ACC112 (cell line): Measurements from ENCODE around the gene MAP3K5.
A peak's percentile ranks its signal among the peaks of the same experiment; 100 is the strongest.
"Not testable (repeated sequence)": the region's sequence is repeated elsewhere in the genome, so short reads cannot be mapped to it uniquely, and the experiment has no call there.

Source experiments
- H2AFZ ChIP-seq: fragments of 200-600 bp; sonication (generic); one replicate; pipeline ENCODE4 v1.6.0; 2017; ENCODE audit warnings: antibody characterized with exemption, low read length; ENCODE audit not compliant: unreplicated experiment
- H3K27ac ChIP-seq: fragments of 200-600 bp; sonication (generic); 2 replicates; pipeline ENCODE4 v1.5.1; 2014; ENCODE audit warnings: low read depth, mild to moderate bottlenecking, antibody characterized with exemption, low read length, moderate library complexity
- H3K27me3 ChIP-seq: fragments of 200-600 bp; sonication (generic); 2 replicates; pipeline ENCODE4 v1.6.1; 2014; ENCODE audit warnings: mild to moderate bottlenecking, antibody characterized with exemption, low read length, moderate library complexity, mixed read lengths; ENCODE audit not compliant: insufficient read depth
- H3K36me3 ChIP-seq: fragments of 200-600 bp; sonication (generic); 2 replicates; pipeline ENCODE4 v1.6.1; 2016; ENCODE audit warnings: mild to moderate bottlenecking, antibody characterized with exemption, low read length, moderate library complexity, mixed read lengths; ENCODE audit not compliant: insufficient read depth
- H3K4me1 ChIP-seq: fragments of 200-600 bp; sonication (generic); one replicate; pipeline ENCODE4 v1.6.1; 2016; ENCODE audit warnings: low read length, mixed read lengths; ENCODE audit not compliant: insufficient read depth, unreplicated experiment, control insufficient read depth
- H3K4me3 ChIP-seq: fragments of 200-600 bp; sonication (generic); 2 replicates; pipeline ENCODE4 v1.5.1; 2014; ENCODE audit warnings: mild to moderate bottlenecking, low read depth, low read length
- H3K79me2 ChIP-seq: fragments of 200-600 bp; sonication (generic); one replicate; pipeline ENCODE4 v1.6.0; 2016; ENCODE audit warnings: low read length; ENCODE audit not compliant: control insufficient read depth, unreplicated experiment, insufficient read depth

Gene MAP3K5

DNA sequence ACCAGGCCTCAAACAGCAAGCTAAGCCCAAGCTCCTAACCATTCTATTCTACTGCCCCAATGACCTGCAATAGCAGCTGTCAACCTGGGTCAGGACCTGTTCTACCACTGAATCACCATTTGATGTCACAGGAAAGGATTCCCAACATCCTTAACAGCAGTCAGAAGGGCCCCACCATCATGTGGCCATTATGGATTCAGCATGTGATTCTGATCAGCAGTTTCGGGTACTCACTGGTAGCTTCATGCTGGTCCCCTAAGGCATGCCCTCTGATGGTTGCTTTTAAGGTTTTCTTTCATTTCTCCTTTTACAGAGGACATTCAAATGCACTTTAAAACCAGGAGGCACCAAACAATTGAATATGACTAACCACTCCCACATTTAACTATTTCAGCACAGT is 204.8 kb downstream of the MAP3K5 start:
- no peak overlapping the region for H2AFZ ChIP-seq
- H3K27me3 ChIP-seq, result no peaks in the 10 kb centered on the region
- H3K36me3 ChIP-seq, result peaks cover 17% of the 10 kb centered on the region
- peaks cover 21% of the 10 kb centered on the region for H3K4me1 ChIP-seq
- peak overlapping the region; percentile 85; the same call in 1 of the 2 replicates for H3K27ac ChIP-seq
- no peaks in the 10 kb centered on the region for H3K79me2 ChIP-seq
- no peak overlapping the region for H3K4me3 ChIP-seq

DNA sequence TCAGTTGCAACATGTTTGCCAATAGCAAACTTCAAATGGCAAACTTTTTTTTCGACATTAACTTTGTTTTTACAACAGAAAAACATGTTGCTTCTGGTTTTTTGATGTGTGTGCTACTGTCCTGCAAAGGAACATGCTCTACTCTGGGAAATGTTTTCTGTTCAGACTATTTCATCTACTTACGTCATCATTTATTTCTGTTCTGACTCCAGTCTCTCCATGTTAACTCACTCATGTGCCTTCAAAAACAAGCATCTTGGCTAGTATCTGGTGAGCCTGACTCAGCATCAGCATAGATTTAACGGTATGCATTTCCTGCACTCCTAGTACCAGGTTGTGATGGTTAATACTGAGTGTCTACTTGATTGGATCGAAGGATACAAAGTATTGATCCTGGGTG is 206.0 kb downstream of the MAP3K5 start:
- Histone ChIP-seq H2AFZ (no peak overlapping the region), H3K27me3 (no peaks in the 10 kb centered on the region), H3K36me3 (peaks cover 6% of the 10 kb centered on the region; the same call in 1 of the 2 replicates), H3K27ac (peak overlapping the region; percentile 85), H3K79me2 (no peaks in the 10 kb centered on the region), H3K4me1 (peaks cover 21% of the 10 kb centered on the region), H3K4me3 (no peak overlapping the region)

DNA sequence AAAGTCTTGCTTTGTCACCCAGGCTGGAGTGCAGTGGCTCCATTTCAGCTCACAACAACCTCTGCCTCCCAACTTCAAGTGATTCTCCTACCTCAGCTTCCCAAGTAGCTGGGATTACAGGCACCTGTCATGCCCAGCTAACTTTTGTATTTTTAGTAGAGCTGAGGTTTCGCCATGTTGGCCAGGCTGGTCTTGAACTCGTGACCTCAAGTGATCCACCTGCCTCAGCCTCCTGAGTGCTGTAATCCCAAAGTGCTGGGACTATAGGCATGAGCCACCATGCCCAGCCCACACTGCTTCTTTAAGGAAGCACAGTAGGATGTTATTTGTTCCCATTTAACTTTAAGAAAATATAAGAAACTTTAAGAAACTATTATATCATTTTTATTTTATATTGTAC is 206.8 kb downstream of the MAP3K5 start:
- H3K36me3 ChIP-seq, H2AFZ ChIP-seq, H3K79me2 ChIP-seq, H3K27me3 ChIP-seq, H3K4me3 ChIP-seq: not testable (repeated sequence)
- Histone ChIP-seq H3K27ac (peak overlapping the region; percentile 85), H3K4me1 (peaks cover 21% of the 10 kb centered on the region)

DNA sequence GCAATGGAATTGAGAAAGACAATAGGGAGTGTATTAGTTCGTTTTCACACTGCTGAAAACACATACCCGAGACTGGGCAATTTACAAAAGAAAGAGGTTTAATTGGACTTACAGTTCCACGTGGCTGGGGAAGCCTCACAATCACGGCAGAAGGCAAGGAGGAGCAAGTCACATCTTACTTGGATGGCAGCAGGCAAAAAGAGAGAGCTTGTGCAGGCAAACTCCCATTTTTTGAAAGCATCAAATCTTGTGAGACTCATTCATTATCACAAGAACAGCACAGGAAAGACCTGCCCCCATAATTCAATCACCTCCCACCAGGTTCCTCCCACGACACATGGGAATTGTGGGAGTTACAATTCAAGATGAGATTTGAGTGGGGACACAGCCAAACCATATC is 208.0 kb downstream of the MAP3K5 start:
- peaks cover 21% of the 10 kb centered on the region for H3K4me1 ChIP-seq
- not testable (repeated sequence) for H3K27me3 ChIP-seq, H3K79me2 ChIP-seq, H2AFZ ChIP-seq, H3K4me3 ChIP-seq, H3K36me3 ChIP-seq
- H3K27ac ChIP-seq, result peak overlapping the region; percentile 88; the same call in 1 of the 2 replicates

DNA sequence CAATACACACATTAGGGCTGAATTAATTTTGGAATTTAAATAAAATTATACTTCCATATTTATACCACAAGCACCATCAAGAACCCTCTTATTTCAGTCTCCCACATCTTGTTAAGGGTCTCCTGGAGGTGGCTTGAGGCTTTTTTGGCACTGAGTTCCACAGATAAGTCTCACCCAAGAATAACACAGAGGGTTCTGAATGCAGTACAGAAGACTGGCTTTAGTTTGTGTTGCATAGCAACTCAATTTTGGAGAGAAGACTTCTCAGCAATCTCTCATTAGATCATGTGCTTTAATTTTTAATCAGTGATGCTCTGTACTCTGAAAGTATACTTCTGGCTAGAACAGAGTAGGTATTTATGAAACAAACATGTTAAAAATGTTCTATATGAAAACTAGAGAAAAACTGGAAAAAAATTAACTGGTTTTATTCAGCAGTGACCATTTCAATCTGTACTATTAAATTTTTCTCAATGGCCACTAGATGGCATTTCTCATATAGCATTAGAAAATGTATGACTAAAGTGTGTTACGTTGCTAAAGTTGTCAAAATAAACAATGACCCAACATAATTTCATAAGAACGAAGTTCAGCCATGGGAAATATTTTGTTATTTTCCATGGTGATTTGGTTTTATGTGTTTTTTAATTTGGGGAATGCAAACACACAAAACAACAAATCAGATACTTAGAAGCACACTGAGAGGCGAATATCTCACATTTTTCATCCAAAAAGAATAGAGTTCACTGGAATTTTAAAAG is 209.4 kb downstream of the MAP3K5 start:
- no peaks in the 10 kb centered on the region for H3K27me3 ChIP-seq
- H3K36me3 ChIP-seq, result no peaks in the 10 kb centered on the region
- no peak overlapping the region for H3K4me3 ChIP-seq
- peaks cover 21% of the 10 kb centered on the region for H3K4me1 ChIP-seq
- H3K79me2 ChIP-seq, result no peaks in the 10 kb centered on the region
- peak overlapping the region; percentile 88 for H3K27ac ChIP-seq
- no peak overlapping the region for H2AFZ ChIP-seq

DNA sequence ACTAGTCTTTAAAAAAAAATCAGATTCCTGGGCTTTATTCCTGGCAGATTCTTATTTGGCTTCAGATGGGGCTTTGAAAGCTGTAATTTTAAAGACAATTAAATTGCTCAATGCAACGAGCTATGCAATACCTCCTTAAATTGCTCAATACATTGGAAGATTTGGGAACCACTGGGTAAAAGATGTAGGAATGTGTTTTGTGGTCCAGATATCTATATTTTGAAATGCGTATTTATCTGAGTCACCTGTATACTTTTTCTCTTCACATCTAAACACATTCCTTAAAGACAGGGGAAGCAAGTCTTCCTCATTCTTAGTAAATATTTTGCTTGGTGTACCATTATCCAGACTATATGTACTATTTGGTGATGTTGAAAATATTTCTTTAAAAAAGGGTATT is 212.5 kb downstream of the MAP3K5 start:
- Histone ChIP-seq H3K36me3 (peaks cover 6% of the 10 kb centered on the region), H3K4me1 (peaks cover 6% of the 10 kb centered on the region), H3K4me3 (no peak overlapping the region), H3K27ac (no peak overlapping the region), H2AFZ (no peak overlapping the region), H3K79me2 (no peaks in the 10 kb centered on the region), H3K27me3 (no peaks in the 10 kb centered on the region)

DNA sequence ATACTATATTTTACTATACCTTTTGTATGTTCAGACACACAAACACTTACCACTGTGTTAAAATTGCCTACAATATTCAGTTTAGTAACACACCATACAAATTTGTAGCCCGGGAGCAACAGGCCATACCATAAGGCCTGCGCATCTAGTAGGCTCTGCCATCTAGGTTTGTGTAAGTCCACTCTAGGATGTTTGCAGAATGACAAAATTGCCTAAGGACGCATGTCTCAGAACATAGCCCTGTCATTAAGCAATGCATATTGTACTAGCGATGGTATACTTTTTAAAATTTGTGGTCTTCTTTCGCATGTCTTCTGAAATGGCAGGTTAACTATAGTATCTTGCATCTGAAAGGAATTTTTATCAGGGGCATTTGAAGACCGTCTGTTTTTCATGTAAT is 215.5 kb downstream of the MAP3K5 start:
- Histone ChIP-seq H2AFZ (no peak overlapping the region), H3K4me1 (no peaks in the 10 kb centered on the region), H3K27me3 (no peaks in the 10 kb centered on the region), H3K27ac (no peak overlapping the region), H3K79me2 (no peaks in the 10 kb centered on the region), H3K36me3 (peaks cover 21% of the 10 kb centered on the region), H3K4me3 (no peak overlapping the region)

DNA sequence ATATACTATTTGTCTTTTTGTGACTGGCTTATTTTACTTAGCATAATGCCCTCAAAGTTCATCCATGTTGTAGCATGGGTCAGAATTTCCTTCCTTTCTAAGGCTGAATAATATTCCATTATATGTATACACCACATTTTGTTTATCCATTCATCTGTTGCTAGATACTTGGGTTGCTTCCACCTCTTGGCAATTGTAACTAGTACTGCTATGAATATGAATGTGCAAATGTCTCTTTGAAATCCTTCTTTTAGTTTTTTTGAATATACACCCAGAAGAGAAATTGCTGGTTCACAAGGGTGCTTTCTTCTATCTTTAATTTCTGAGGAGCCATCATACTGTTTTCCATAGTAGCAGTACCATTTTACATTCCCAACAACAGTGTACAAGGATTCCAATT is 220.8 kb downstream of the MAP3K5 start:
- Histone ChIP-seq H3K79me2 (no peaks in the 10 kb centered on the region), H2AFZ (no peak overlapping the region), H3K27me3 (no peaks in the 10 kb centered on the region), H3K36me3 (peaks cover 31% of the 10 kb centered on the region), H3K4me1 (no peaks in the 10 kb centered on the region), H3K4me3 (no peak overlapping the region), H3K27ac (no peak overlapping the region)

DNA sequence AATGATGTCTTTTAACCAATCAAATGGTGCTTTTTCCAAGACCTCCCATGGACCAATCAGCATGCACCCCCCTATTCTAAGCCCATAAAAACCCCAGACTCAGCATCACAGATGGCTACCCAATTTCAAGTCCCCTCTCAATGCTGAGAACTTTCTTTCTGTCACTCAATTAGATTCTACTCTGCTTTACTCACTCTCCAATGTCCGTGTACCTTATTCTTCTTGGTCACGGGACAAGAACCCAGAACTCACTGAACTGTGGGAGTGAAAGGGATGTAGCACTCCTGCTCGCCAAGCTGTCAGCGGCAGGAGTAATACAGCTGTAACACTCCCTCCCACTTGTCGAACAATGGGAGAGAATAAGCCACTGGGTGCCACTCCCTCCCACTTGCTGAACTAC is 221.2 kb downstream of the MAP3K5 start:
- H3K79me2 ChIP-seq, result no peaks in the 10 kb centered on the region
- no peak overlapping the region for H3K27ac ChIP-seq
- no peaks in the 10 kb centered on the region for H3K4me1 ChIP-seq
- no peak overlapping the region for H2AFZ ChIP-seq
- no peak overlapping the region for H3K4me3 ChIP-seq
- peaks cover 31% of the 10 kb centered on the region for H3K36me3 ChIP-seq
- no peaks in the 10 kb centered on the region for H3K27me3 ChIP-seq

DNA sequence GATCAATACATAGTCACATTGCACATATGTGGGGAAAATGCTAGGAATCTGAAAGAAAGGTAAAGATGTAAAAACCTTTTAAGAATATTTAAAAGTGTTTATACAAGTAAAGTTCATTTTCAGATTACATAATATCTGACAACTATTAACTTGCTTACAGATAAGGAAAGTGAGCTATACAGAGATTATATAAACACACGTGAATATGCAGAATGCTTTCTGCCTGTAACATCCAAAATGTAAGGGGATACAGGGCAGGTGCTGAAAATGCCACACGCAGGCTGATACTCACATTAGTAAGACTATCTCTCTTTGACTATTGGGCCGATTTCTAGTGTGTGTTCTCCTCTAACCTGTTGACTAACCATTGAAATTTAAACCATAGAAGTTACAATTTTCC is 224.1 kb downstream of the MAP3K5 start:
- H3K36me3 ChIP-seq, result peaks cover 15% of the 10 kb centered on the region; the same call in 1 of the 2 replicates
- no peak overlapping the region for H3K27ac ChIP-seq
- H3K4me3 ChIP-seq, result no peak overlapping the region
- H3K4me1 ChIP-seq, result no peaks in the 10 kb centered on the region
- H3K27me3 ChIP-seq, result no peaks in the 10 kb centered on the region
- H3K79me2 ChIP-seq, result no peaks in the 10 kb centered on the region
- H2AFZ ChIP-seq, result no peak overlapping the region

DNA sequence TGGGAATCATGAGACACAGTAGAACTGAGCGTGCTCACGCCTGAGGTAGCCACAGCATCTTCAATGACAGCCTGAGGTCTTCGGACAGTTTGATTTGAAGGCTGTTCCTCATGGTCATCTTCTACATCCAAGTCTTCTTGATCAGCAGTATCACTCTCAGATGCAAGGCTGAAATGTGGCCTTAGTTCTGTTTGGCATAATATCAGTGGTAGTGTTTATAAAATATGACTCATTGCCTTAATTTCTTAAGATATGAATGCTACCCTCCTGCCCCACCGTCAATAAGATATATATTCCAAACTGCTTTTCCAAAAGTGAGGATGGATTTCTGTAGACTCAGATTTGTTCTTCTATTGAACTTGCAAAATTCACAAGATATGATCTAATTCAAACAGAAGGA is 224.6 kb downstream of the MAP3K5 start:
- peaks cover 11% of the 10 kb centered on the region; the same call in 1 of the 2 replicates for H3K36me3 ChIP-seq
- no peaks in the 10 kb centered on the region for H3K27me3 ChIP-seq
- H3K27ac ChIP-seq, result no peak overlapping the region
- H3K79me2 ChIP-seq, result no peaks in the 10 kb centered on the region
- no peak overlapping the region for H3K4me3 ChIP-seq
- no peak overlapping the region for H2AFZ ChIP-seq
- no peaks in the 10 kb centered on the region for H3K4me1 ChIP-seq
